Right cardiac atrium (tissue), 5 donors: ENCODE measurements around the gene ARHGEF38. TPM values are rescaled to one million over a fixed set of nuclear protein-coding genes. Genes with fewer than 3 reads are reported as not detected.

Source experiments
- ATAC-seq, 2 donors: fragments of 200-7000 bp; cut with Tn5 transposase; one replicate each; pipeline versions ENCODE4 v1.8.0 to v1.9.1; 2020; ENCODE audit warnings: moderate library complexity in 2 of 2, mild to moderate bottlenecking in 1 of 2
- DNase-seq, 3 donors: peaks; one replicate each; pipeline ENCODE4 v3.0.0-alpha.2; 2020
- H3K27ac ChIP-seq: one replicate; pipeline ENCODE4 v1.5.1; 2013; ENCODE audit warnings: mild to moderate bottlenecking, low read length, control low read depth, moderate library complexity
- H3K27me3 ChIP-seq: one replicate; pipeline ENCODE4 v1.6.1; 2013; ENCODE audit not compliant: control insufficient read depth, insufficient read depth
- H3K4me1 ChIP-seq: one replicate; pipeline ENCODE4 v1.6.1; 2013; ENCODE audit warnings: low read length; ENCODE audit not compliant: control insufficient read depth, insufficient read depth
- H3K4me3 ChIP-seq: one replicate; pipeline ENCODE4 v1.5.1; 2013; ENCODE audit warnings: low read length, control low read depth
- H3K9me3 ChIP-seq: one replicate; pipeline ENCODE4 v1.6.1; 2013; ENCODE audit warnings: low read length; ENCODE audit not compliant: control insufficient read depth
- WGBS: extraction: QIAGEN DNeasy Blood & Tissue Kit; methylation state at CpG from one replicate; pipeline ENCODE4 v1.1.7; 2013; 5-methylcytosine and 5-hydroxymethylcytosine counted together
- intact Hi-C, 4 donors: fragments of 100-400 bp; cut with DNase I; formaldehyde crosslinking; loops; one replicate each; pipeline versions ENCODE4 v1.11.0 to v1.14.0; 2022 to 2023
- long read RNA-seq, 4 donors: library from polyadenylated mRNA; unstranded; transcript quantifications; one replicate each; pipeline ENCODE4 v2.0.0, GENCODE V29; 2020 to 2021
- polyA plus RNA-seq: library from polyadenylated mRNA; stranded (reverse); fragments of 200-250 nt; gene quantifications from one replicate; pipeline ENCODE4 v1.2.3, GENCODE V29; 2013
- total RNA-seq, 4 donors: library from RNA; stranded (reverse); fragmentation: NEBNext Ultra II Directional; extraction: Animal tissue kit (Norgen Biotek cat#: 25700); gene quantifications; one replicate each; pipeline ENCODE4 v1.2.1, GENCODE V29; 2021
- donor health status: healthy with polysubstance abuse.
- donor health status: DM: no; HTN: yes; CAD: no.
- donor health status: DM: no; HTN: no; CAD: no.
- donor health status: DM: no; HTN: yes; CAD: no; lungs with severe emphysema.
- donor health status: DM: yes; HTN: yes; CAD: no.

The ARHGEF38 gene, protein sequence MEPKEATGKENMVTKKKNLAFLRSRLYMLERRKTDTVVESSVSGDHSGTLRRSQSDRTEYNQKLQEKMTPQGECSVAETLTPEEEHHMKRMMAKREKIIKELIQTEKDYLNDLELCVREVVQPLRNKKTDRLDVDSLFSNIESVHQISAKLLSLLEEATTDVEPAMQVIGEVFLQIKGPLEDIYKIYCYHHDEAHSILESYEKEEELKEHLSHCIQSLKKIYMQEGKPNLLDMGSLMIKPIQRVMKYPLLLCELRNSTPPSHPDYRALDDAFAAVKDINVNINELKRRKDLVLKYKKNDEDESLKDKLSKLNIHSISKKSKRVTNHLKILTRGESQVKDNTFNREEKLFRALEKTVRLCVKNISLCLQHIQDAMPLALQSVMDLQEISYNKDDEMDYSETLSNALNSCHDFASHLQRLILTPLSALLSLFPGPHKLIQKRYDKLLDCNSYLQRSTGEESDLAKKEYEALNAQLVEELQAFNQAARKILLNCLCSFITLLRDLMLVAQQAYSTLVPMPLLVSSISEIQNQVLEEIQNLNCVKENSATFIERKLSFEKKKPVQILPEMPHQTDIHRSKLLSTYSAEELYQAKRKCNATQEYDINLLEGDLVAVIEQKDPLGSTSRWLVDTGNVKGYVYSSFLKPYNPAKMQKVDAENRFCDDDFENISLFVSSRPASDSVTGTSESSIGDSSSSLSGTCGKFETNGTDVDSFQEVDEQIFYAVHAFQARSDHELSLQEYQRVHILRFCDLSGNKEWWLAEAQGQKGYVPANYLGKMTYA
- total RNA-seq: not detected
- not detected for polyA plus RNA-seq
- long read RNA-seq, donor 1: 0 reads
- long read RNA-seq, donor 2: 0 reads
- long read RNA-seq, donor 3, partial matches to known transcripts: 0 of 1 reads
- long read RNA-seq, donor 3, other reads (novel, unspliced or antisense): 1 of 1 reads
- long read RNA-seq, donor 4: 0 reads

- peak; percentile 45 to 62 for ATAC-seq
- Histone ChIP-seq H3K4me1 (no peaks in the 10 kb centered on the region), H3K27me3 (no peaks in the 10 kb centered on the region), H3K9me3 (no peaks in the 10 kb centered on the region), H3K27ac (no peak within 1 kb of the TSS), H3K4me3 (no peak within 1 kb of the TSS)
- 43% methylated on average over 11 of the region's 11 CpGs for WGBS
- intact Hi-C loops: no loop called here
- peak in 1 of 3 donors; percentile 18 for DNase-seq
Observed at GRCh38 chr4:105551965-105552746, at the start of gene ARHGEF38. Gene ARHGEF38, plus strand, starts transcription at chr4:105552620. Its CDS starts 146 bp downstream, at chr4:105552766.

GRCh38 chr4:105503484-105503883 lies 48.9 kb upstream of the ARHGEF38 start:
- intact Hi-C loops: no loop called here

GRCh38 chr4:105504744-105505143 lies 47.7 kb upstream of the ARHGEF38 start:
- H3K27ac ChIP-seq: no peak overlapping the region
- WGBS: 35% methylated on average over 2 of the region's 2 CpGs
- no peaks in the 10 kb centered on the region for H3K27me3 ChIP-seq
- no peaks in the 10 kb centered on the region for H3K9me3 ChIP-seq
- no peak for DNase-seq
- no peak overlapping the region for H3K4me3 ChIP-seq
- H3K4me1 ChIP-seq: no peaks in the 10 kb centered on the region
- intact Hi-C loops: no loop called here
- ATAC-seq: no peak

More at GRCh38 chr4:105503484-105503883, 48.9 kb upstream of the ARHGEF38 start:
- no peaks in the 10 kb centered on the region for H3K27me3 ChIP-seq
- ATAC-seq (no peak), DNase-seq (no peak)
- H3K9me3 ChIP-seq: no peaks in the 10 kb centered on the region
- no peak overlapping the region for H3K4me3 ChIP-seq
- 83% methylated on average over 2 of the region's 2 CpGs for WGBS
- no peaks in the 10 kb centered on the region for H3K4me1 ChIP-seq
- no peak overlapping the region for H3K27ac ChIP-seq

- intact Hi-C loops: no loop called here
- no peaks in the 10 kb centered on the region for H3K9me3 ChIP-seq
- H3K27me3 ChIP-seq: no peaks in the 10 kb centered on the region
- no peak for DNase-seq
- no peaks in the 10 kb centered on the region for H3K4me1 ChIP-seq
- H3K27ac ChIP-seq: no peak overlapping the region
- ATAC-seq: no peak
- 43% methylated on average over 1 of the region's 1 CpG for WGBS
- no peak overlapping the region for H3K4me3 ChIP-seq
Observed at GRCh38 chr4:105509291-105509690, 43.1 kb upstream of the ARHGEF38 start.

- intact Hi-C loops: no loop called here
- Histone ChIP-seq H3K4me1 (no peaks in the 10 kb centered on the region), H3K27me3 (no peaks in the 10 kb centered on the region), H3K27ac (no peak overlapping the region), H3K9me3 (no peaks in the 10 kb centered on the region), H3K4me3 (no peak overlapping the region)
- WGBS: 32% methylated on average over 1 of the region's 1 CpG
- ATAC-seq: no peak
- no peak for DNase-seq
Observed at GRCh38 chr4:105509714-105510113, 42.7 kb upstream of the ARHGEF38 start.

GRCh38 chr4:105510245-105510644 lies 42.2 kb upstream of the ARHGEF38 start:
- Histone ChIP-seq H3K27ac (no peak overlapping the region), H3K4me1 (no peaks in the 10 kb centered on the region), H3K27me3 (no peaks in the 10 kb centered on the region), H3K4me3 (no peak overlapping the region), H3K9me3 (no peaks in the 10 kb centered on the region)
- intact Hi-C loops: no loop called here
- DNase-seq (no peak), ATAC-seq (no peak)
- WGBS: 59% methylated on average over 2 of the region's 2 CpGs

DNA sequence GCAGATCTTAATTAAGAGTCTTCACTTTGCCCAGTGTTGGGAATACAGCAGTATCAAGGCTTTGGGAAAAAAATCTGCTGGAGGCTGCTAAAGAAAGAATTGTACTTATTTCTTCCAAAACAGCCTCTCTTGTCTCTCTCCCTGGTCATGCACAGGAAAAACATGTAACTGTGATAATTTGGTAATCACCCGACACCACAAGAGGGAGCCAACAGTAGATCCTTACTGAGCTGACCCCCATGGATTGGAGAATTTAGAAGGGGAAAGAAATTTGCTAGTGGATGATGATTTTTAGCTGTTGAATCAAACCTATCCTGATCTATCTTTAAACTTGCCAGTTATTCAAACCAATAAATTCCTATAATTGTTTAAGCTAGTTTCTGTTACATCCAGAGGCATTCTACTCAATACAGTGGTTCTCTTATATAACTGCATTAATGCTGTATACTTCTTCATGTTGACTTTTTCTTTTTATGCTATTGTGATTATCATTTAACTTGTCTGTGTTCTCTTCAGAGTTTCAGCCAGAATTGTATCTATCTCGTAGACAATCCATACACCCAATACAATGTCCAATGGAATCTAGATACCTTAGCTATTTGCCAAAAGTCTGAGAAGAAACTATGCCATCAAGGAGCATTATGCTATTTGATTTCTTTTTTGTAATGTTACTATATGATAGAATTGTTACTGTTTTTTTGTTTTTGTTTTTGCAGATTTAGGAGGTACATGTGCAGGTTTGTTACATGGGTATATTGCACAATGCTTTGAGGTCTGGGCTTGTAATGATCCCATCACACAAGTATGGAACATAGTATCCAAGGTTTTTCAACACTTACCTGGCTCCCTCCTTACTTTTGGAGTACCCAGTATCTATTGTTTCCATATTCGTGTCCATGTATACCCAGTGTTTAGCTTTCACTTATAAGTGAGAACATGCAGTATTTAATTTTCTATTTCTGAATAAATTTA lies 31.3 kb upstream of the ARHGEF38 start:
- intact Hi-C loops: loop anchor here (2.0 to 10.0 kb wide), 3 partner anchors 144 to 151 kb away; no protein-coding TSS in a partner anchor
- Histone ChIP-seq H3K27me3 (no peaks in the 10 kb centered on the region), H3K9me3 (no peaks in the 10 kb centered on the region), H3K4me3 (no peak overlapping the region), H3K4me1 (no peaks in the 10 kb centered on the region), H3K27ac (no peak overlapping the region)
- peak; percentile 48 to 55 for ATAC-seq
- WGBS: 13% methylated on average over 3 of the region's 3 CpGs
- DNase-seq: no peak

DNA sequence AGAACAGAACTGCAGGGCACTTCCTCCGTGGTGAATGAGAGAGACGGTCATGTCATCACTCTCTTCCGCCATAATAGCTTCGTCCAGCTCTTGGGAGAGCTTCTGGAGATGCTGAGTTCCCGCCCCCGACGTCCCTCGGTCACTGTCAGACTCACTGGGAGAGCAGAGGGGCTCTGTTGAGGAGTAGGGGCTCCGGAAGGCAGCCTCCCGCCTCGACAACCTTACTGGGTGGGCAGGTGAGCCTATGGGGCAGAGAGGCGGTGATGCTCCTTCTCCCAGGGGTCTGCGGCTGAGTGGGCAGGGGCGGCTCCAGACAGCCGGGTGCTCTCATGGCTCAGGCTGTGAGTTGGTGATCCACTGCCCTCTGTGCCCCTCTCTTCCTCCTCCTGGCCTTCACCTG lies 25.8 kb upstream of the ARHGEF38 start:
- DNase-seq (no peak), ATAC-seq (no peak)
- 86% methylated on average over 15 of the region's 15 CpGs for WGBS
- Histone ChIP-seq H3K27ac (no peak overlapping the region), H3K27me3 (no peaks in the 10 kb centered on the region), H3K4me1 (no peaks in the 10 kb centered on the region), H3K4me3 (no peak overlapping the region), H3K9me3 (no peaks in the 10 kb centered on the region)
- intact Hi-C loops: loop anchor here in 2 of 4 donors (10.0 kb wide), 1 partner anchor 138 kb away; no protein-coding TSS in a partner anchor

- H3K4me3 ChIP-seq: no peak overlapping the region
- no peaks in the 10 kb centered on the region for H3K9me3 ChIP-seq
- no peaks in the 10 kb centered on the region for H3K4me1 ChIP-seq
- intact Hi-C loops: loop anchor here in 2 of 4 donors (10.0 kb wide), 1 partner anchor 138 kb away; no protein-coding TSS in a partner anchor
- ATAC-seq (no peak), DNase-seq (peak in 1 of 3 donors; percentile 28)
- 88% methylated on average over 8 of the region's 8 CpGs for WGBS
- no peaks in the 10 kb centered on the region for H3K27me3 ChIP-seq
- H3K27ac ChIP-seq: no peak overlapping the region
Observed at GRCh38 chr4:105527081-105527480, 25.3 kb upstream of the ARHGEF38 start.
